ENCODE data around the gene RIN3.

DNA sequence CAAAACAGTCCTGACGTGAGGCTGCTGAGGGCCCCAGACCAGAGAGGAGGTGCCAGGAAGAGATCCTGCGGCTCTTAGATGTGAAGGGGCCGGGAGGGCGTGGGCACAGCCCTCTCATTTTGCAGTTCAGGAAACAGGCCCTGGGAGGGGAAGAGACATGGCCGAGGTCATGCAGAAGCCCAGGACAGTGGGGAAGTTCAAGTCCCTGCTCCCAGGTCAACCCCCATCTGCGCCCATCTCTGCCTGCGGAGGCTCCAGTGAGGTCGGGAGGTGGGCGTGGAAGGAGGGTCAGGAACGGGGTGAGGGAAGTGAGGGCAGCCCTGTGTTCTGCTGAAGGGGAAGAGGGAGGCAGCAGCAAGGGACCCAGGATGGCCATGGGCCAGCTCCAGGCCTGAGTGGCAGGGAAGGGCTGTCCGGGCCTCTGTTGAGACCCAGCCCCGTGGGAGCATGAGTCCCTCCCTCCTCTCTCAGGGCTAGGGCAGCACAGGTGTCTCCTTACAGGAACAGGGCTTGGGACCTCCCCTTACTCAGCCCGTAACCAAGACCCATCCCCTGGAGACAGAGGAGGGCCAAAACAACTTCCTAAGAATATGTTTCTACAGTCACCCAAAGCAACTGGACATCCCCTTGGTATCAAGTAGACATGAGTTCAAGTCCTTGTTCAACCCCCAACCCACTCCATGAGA lies 144.0 kb downstream of the RIN3 start:
- no peak for TF ChIP-seq EZH2 (IDR thresholded peaks at IDR 0.05; ENCODE audit: low read depth)
- TF ChIP-seq, protein P1, sequence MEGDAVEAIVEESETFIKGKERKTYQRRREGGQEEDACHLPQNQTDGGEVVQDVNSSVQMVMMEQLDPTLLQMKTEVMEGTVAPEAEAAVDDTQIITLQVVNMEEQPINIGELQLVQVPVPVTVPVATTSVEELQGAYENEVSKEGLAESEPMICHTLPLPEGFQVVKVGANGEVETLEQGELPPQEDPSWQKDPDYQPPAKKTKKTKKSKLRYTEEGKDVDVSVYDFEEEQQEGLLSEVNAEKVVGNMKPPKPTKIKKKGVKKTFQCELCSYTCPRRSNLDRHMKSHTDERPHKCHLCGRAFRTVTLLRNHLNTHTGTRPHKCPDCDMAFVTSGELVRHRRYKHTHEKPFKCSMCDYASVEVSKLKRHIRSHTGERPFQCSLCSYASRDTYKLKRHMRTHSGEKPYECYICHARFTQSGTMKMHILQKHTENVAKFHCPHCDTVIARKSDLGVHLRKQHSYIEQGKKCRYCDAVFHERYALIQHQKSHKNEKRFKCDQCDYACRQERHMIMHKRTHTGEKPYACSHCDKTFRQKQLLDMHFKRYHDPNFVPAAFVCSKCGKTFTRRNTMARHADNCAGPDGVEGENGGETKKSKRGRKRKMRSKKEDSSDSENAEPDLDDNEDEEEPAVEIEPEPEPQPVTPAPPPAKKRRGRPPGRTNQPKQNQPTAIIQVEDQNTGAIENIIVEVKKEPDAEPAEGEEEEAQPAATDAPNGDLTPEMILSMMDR (conservative IDR thresholded peaks at IDR 0.05) = no peak
